OCI-LY7 (cell line): ENCODE measurements around the gene RAB1B.

ENCODE experiments used
- EZH2phosphoT487 ChIP-seq: fragments of 200-600 bp; sonication (generic); IDR thresholded peaks from 2 replicates; pipeline ENCODE4 v1.6.1; 2018; ENCODE audit warnings: low read depth, borderline replicate concordance, mild to moderate bottlenecking, mixed run types, antibody characterized with exemption, low read length, moderate library complexity, mixed read lengths
- TF ChIP-seq, protein P1 (sequence below): fragments of 200-600 bp; sonication (generic); conservative IDR thresholded peaks from 2 replicates; pipeline ENCODE4 v1.5.1; 2014; ENCODE audit warnings: mild to moderate bottlenecking, antibody characterized with exemption, low read length, moderate library complexity, mixed read lengths

DNA sequence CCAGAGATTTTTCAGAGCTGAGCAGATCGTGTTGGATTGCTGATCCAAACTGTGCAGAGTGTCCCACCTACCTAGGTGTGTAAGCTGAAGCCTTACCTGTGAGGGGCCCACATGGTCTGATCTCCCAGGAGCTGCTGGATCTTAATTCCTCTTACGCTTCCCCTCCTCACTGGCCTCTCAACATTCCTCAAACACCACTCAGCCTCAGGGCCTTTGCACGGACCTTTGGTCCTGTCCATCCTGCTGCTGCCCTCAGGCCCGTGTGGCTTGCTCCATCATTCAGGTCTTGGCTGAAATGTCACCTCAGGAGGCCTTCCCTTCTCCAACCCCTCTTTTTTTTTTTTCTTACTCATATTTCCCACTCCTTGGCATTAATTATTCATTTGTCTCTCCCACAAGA lies 21.1 kb upstream of the RAB1B start:
- TF ChIP-seq, protein P1, sequence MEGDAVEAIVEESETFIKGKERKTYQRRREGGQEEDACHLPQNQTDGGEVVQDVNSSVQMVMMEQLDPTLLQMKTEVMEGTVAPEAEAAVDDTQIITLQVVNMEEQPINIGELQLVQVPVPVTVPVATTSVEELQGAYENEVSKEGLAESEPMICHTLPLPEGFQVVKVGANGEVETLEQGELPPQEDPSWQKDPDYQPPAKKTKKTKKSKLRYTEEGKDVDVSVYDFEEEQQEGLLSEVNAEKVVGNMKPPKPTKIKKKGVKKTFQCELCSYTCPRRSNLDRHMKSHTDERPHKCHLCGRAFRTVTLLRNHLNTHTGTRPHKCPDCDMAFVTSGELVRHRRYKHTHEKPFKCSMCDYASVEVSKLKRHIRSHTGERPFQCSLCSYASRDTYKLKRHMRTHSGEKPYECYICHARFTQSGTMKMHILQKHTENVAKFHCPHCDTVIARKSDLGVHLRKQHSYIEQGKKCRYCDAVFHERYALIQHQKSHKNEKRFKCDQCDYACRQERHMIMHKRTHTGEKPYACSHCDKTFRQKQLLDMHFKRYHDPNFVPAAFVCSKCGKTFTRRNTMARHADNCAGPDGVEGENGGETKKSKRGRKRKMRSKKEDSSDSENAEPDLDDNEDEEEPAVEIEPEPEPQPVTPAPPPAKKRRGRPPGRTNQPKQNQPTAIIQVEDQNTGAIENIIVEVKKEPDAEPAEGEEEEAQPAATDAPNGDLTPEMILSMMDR: no peak
- no peak for TF ChIP-seq EZH2phosphoT487
